ENCODE measurements around the gene RFXANK.

DNA sequence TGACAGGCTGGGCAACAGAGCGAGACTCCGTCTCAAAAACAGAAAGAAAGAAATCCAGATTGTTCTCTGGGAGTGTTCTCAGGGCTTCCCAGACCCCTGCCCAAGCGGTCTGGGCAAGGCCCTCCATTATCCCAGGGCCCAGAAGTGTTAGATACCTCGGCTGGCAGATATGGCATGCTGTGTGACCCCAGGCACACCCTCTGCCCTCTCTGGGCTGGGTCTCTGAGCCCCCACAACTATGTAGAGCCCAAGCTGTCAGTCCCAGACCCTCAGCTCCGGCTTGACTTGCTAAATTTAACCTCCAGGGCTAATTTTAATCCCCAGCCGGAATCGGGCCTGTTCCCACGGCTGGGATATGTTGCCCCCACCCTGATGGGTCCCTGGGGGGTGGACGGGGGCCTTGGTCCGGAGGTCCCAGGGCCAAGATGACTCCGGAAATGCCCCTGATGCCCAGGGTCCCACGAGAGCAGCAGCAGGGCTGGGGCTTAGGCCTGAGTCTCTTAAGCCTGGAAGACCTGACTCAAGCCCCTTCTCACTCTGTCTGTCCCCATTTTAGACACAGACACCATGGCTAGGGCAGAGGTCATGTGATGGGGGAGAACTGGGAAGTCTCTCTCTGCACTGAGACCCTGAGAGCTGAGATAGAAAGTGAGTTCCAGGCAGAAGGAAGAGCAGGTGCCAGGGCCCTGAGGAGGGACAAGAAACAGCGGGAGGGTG is 39.2 kb upstream of the RFXANK start:
- TF ChIP-seq GATA2 (IDR thresholded peaks at IDR 0.05; ENCODE audit: low read depth, low read length), result no peak
- TF ChIP-seq GATA3 (IDR thresholded peaks at IDR 0.05; ENCODE audit: low read depth, low read length), result no peak

All from SH-SY5Y (cell line).